H1 (cell line): ENCODE measurements around the gene AFTPH. TPM values are rescaled to one million over a fixed set of nuclear protein-coding genes. Genes with fewer than 3 reads are reported as not detected.

Experiments
- EZH2 ChIP-seq: fragments of 200-600 bp; sonication (generic); IDR thresholded peaks from 2 replicates; pipeline ENCODE4 v1.7.1; 2012; ENCODE audit warnings: low read depth, mild to moderate bottlenecking, moderate library complexity, low read length, inconsistent platforms; ENCODE audit not compliant: severe bottlenecking
- JUN ChIP-seq: IDR thresholded peaks from 2 replicates; pipeline ENCODE4 v1.6.1; 2011; ENCODE audit warnings: low read depth, mild to moderate bottlenecking, improper control_type of control experiment, low read length
- RBBP5 ChIP-seq: IDR thresholded peaks from 2 replicates; pipeline ENCODE4 v1.7.1; 2012; ENCODE audit warnings: low read depth, mild to moderate bottlenecking, inconsistent platforms, low read length, moderate library complexity, borderline replicate concordance
- SIX5 ChIP-seq: IDR thresholded peaks from 2 replicates; pipeline ENCODE4 v1.6.1; 2011; ENCODE audit warnings: mild to moderate bottlenecking, low read depth, low read length
- polyA plus RNA-seq, 7 experiments: library from polyadenylated mRNA; depleted of rRNA in 3 of 7; stranded (reverse) in 5 of 7; unstranded in 2 of 7; fragments of >200 nt in 5 of 7; fragments of 200-250 nt in 2 of 7; gene quantifications; 1 replicate in 5 of 7; 2 replicates in 1 of 7; 4 replicates in 1 of 7; pipeline versions ENCODE4 v1.2.1 to v1.2.3, GENCODE V29; 2011 to 2013; ENCODE audit warnings: missing spikeins in 2 of 7, mixed read lengths in 2 of 7
- total RNA-seq: library from RNA; stranded (reverse); fragmentation: NEBNext Ultra II Directional; extraction: Animal tissue kit (Norgen Biotek cat#: 25700); gene quantifications from 2 replicates; pipeline ENCODE4 v1.2.1, GENCODE V29; 2021

Gene AFTPH
- total and polyA plus RNA-seq, 2 of the 8 experiments (the other 6 are each of a cell fraction or from before 2014, with no cell fraction given): 7.3 to 15.0 TPM

- no peak for TF ChIP-seq RBBP5
- TF ChIP-seq SIX5: no peak
- TF ChIP-seq EZH2: no peak
- TF ChIP-seq JUN: no peak
Observed at GRCh38 chr2:64482765-64483504, 41.2 kb upstream of the AFTPH start (continued).
